ENCODE results near the gene TNFAIP8L3. TPM values are rescaled to one million over a fixed set of nuclear protein-coding genes. Genes with fewer than 3 reads are reported as not detected.

TNFAIP8L3 gene
- total RNA-seq, 1 donor from 2014 or later: not detected

GRCh38 chr15:51104512-51104911 lies 9.8 kb upstream of the TNFAIP8L3 start:
- no peak overlapping the region for H3K4me3 Mint-ChIP-seq (ENCODE audit: unreplicated experiment)
- H3K27me3 Mint-ChIP-seq (ENCODE audit: unreplicated experiment): no peaks in the 10 kb centered on the region

GRCh38 chr15:51103330-51103729 lies 8.6 kb upstream of the TNFAIP8L3 start:
- DNase-seq: no peak
- Mint-ChIP-seq H3K4me1 (ENCODE audit: low read depth, unreplicated experiment) (peaks cover 7% of the 10 kb centered on the region), H3K27me3 (ENCODE audit: unreplicated experiment) (no peaks in the 10 kb centered on the region), H3K36me3 (ENCODE audit: unreplicated experiment) (no peaks in the 10 kb centered on the region), H3K27ac (ENCODE audit: unreplicated experiment) (no peak overlapping the region), H3K4me3 (ENCODE audit: unreplicated experiment) (no peak overlapping the region), H3K9me3 (ENCODE audit: unreplicated experiment) (peaks cover 2% of the 10 kb centered on the region)
- TF ChIP-seq CTCF (IDR thresholded peaks at IDR 0.05; ENCODE audit: partially characterized antibody, unreplicated experiment): no peak

More at GRCh38 chr15:51104512-51104911, 9.8 kb upstream of the TNFAIP8L3 start:
- DNase-seq: no peak
- Mint-ChIP-seq H3K27ac (ENCODE audit: unreplicated experiment) (no peak overlapping the region), H3K9me3 (ENCODE audit: unreplicated experiment) (peaks cover 2% of the 10 kb centered on the region), H3K36me3 (ENCODE audit: unreplicated experiment) (no peaks in the 10 kb centered on the region), H3K4me1 (ENCODE audit: low read depth, unreplicated experiment) (peaks cover 7% of the 10 kb centered on the region)
- no peak for TF ChIP-seq CTCF (IDR thresholded peaks at IDR 0.05; ENCODE audit: partially characterized antibody, unreplicated experiment)

GRCh38 chr15:51100785-51101489 lies 6.2 kb upstream of the TNFAIP8L3 start:
- Mint-ChIP-seq H3K4me3 (ENCODE audit: unreplicated experiment) (no peak overlapping the region), H3K36me3 (ENCODE audit: unreplicated experiment) (no peaks in the 10 kb centered on the region), H3K27ac (ENCODE audit: unreplicated experiment) (no peak overlapping the region), H3K9me3 (ENCODE audit: unreplicated experiment) (peaks cover 2% of the 10 kb centered on the region), H3K4me1 (ENCODE audit: low read depth, unreplicated experiment) (peaks cover 5% of the 10 kb centered on the region), H3K27me3 (ENCODE audit: unreplicated experiment) (no peaks in the 10 kb centered on the region)
- no peak for DNase-seq
- TF ChIP-seq CTCF (IDR thresholded peaks at IDR 0.05; ENCODE audit: partially characterized antibody, unreplicated experiment): no peak

- TF ChIP-seq CTCF (IDR thresholded peaks at IDR 0.05; ENCODE audit: partially characterized antibody, unreplicated experiment): no peak
- no peaks in the 10 kb centered on the region for H3K36me3 Mint-ChIP-seq (ENCODE audit: unreplicated experiment)
- no peak for DNase-seq
- H3K4me3 Mint-ChIP-seq (ENCODE audit: unreplicated experiment): no peak overlapping the region
- no peaks in the 10 kb centered on the region for H3K27me3 Mint-ChIP-seq (ENCODE audit: unreplicated experiment)
- H3K4me1 Mint-ChIP-seq (ENCODE audit: low read depth, unreplicated experiment): peaks cover 3% of the 10 kb centered on the region
- H3K9me3 Mint-ChIP-seq (ENCODE audit: unreplicated experiment): peaks cover 2% of the 10 kb centered on the region
- no peak overlapping the region for H3K27ac Mint-ChIP-seq (ENCODE audit: unreplicated experiment)
These were observed 4.5 kb upstream of the TNFAIP8L3 start for GRCh38 chr15:51099185-51099584.

GRCh38 chr15:51098331-51098619 lies 3.6 kb upstream of the TNFAIP8L3 start:
- Mint-ChIP-seq H3K36me3 (ENCODE audit: unreplicated experiment) (no peaks in the 10 kb centered on the region), H3K4me1 (ENCODE audit: low read depth, unreplicated experiment) (no peaks in the 10 kb centered on the region), H3K9me3 (ENCODE audit: unreplicated experiment) (peaks cover 2% of the 10 kb centered on the region), H3K4me3 (ENCODE audit: unreplicated experiment) (no peak overlapping the region), H3K27ac (ENCODE audit: unreplicated experiment) (no peak overlapping the region), H3K27me3 (ENCODE audit: unreplicated experiment) (no peaks in the 10 kb centered on the region)
- TF ChIP-seq CTCF (IDR thresholded peaks at IDR 0.05; ENCODE audit: partially characterized antibody, unreplicated experiment): no peak
- no peak for DNase-seq
